Heart right ventricle (tissue), 16 donors: ENCODE results near the gene CCDC63. TPM values are rescaled to one million over a fixed set of nuclear protein-coding genes. Genes with fewer than 3 reads are reported as not detected.
A peak's percentile ranks its signal among the peaks of the same experiment; 100 is the strongest.

Experiments used
- ATAC-seq, 8 donors: fragments of 200-7000 bp; cut with Tn5 transposase; one replicate each; pipeline ENCODE4 v1.9.1; 2020; ENCODE audit warnings: mild to moderate bottlenecking in 8 of 8, moderate library complexity in 8 of 8, moderate number of reproducible peaks in 1 of 8
- DNase-seq, 2 donors: peaks; one replicate each; pipeline ENCODE4 v3.0.0-alpha.2; 2020
- H3K27ac ChIP-seq, 10 donors: fragments of 200-600 bp; sonication (generic) in 2 of 10; one replicate each; pipeline versions ENCODE4 v1.5.0 to v1.8.0; 2020 to 2022; ENCODE audit warnings: mild to moderate bottlenecking in 3 of 10
- H3K27me3 ChIP-seq, 7 donors: fragments of 200-600 bp; one replicate each; pipeline ENCODE4 v1.8.0; 2021 to 2022; ENCODE audit warnings: mild to moderate bottlenecking in 2 of 7
- H3K36me3 ChIP-seq, 9 donors: fragments of 200-600 bp; sonication (generic) in 1 of 9; one replicate each; pipeline versions ENCODE4 v1.5.0 to v1.8.0; 2020 to 2022; ENCODE audit warnings: mild to moderate bottlenecking in 2 of 9
- H3K4me1 ChIP-seq, 9 donors: fragments of 200-600 bp; sonication (generic) in 1 of 9; one replicate each; pipeline versions ENCODE4 v1.5.0 to v1.8.0; 2020 to 2022; ENCODE audit warnings: mild to moderate bottlenecking in 4 of 9
- H3K4me3 ChIP-seq, 10 donors: fragments of 200-600 bp; sonication (generic) in 2 of 10; one replicate each; pipeline versions ENCODE4 v1.5.0 to v1.8.0; 2020 to 2022; ENCODE audit warnings: mild to moderate bottlenecking in 7 of 10, moderate library complexity in 2 of 10
- H3K9me3 ChIP-seq, 11 donors: fragments of 200-600 bp in 10 of 11; sonication (generic) in 2 of 11; one replicate each; pipeline versions ENCODE4 v1.5.0 to v1.8.0; 2013 to 2022; ENCODE audit warnings: mild to moderate bottlenecking in 2 of 11, control low read depth in 1 of 11, moderate library complexity in 1 of 11
- CTCF ChIP-seq, 9 donors: fragments of 200-600 bp; sonication (generic) in 2 of 9; IDR thresholded peaks; one replicate each; pipeline versions ENCODE4 v1.5.0 to v1.8.0; 2021 to 2022; ENCODE audit warnings: antibody characterized with exemption in 9 of 9, mild to moderate bottlenecking in 5 of 9, moderate library complexity in 1 of 9
- WGBS, 2 donors: extraction: QIAGEN DNeasy Blood & Tissue Kit; methylation state at CpG; one replicate each; pipeline ENCODE4 v1.1.7; 2013; ENCODE audit warnings: inconsistent platforms in 1 of 2; 5-methylcytosine and 5-hydroxymethylcytosine counted together
- intact Hi-C, 10 donors: fragments of 100-400 bp; cut with DNase I; formaldehyde crosslinking; loops; one replicate each; pipeline versions ENCODE4 v1.11.1 to v1.14.2; 2022
- polyA plus RNA-seq, 2 donors: library from polyadenylated mRNA; stranded (reverse); fragments of 200-250 nt; gene quantifications; one replicate each; pipeline ENCODE4 v1.2.3, GENCODE V29; 2013
- total RNA-seq, 10 donors: library from RNA; stranded (reverse); fragmentation: NEBNext Ultra II Directional in 3 of 10; extraction: Animal tissue kit (Norgen Biotek cat#: 25700) in 3 of 10; gene quantifications; one replicate each; pipeline versions ENCODE4 v1.2.1 to v1.2.4, GENCODE V29; 2021 to 2023
- donor health status: Arrhythmogenic right ventricular cardiomyopathy.
- donor health status: ischemic (EF 13 %, LVEDD 7.1; RV severe dilation, severe dysfunction).
- donor health status: healthy with polysubstance abuse.
- donor health status: DM: no; HTN: yes; CAD: no.
- donor health status: DM: no; HTN: no; CAD: no.
- donor health status: ischemic (EF 25% LVEDD 6.9; RV normal size, moderate dysfunction).
- donor health status: ischemic (EF 25% LVEDD 5.7; RV mildly dilated, moderate dysfunction).
- donor health status: healthy.
- donor health status: DM: yes; HTN: yes; CAD: no.
- donor health status: Ischemic cardiomyopathy.
- donor health status: ischemic (EF 35%, LVEDD 5.7; RV mildly dilated, moderate dysfunction).
- donor health status: nonischemic (EF 11% LVEDD 7.7; RV severe dilation, severe dysfunction).
- donor health status: DM: yes; HTN: yes; CAD: no.
- donor health status: PGD.
- donor health status: ischemic (EF 29% LVEDD 5.4; RV normal size, mild dysfunction).
- donor health status: nonischemic (EF 23%, LVEDD 6.1; RV moderate dilation, normal function).

CCDC63 gene
- total and polyA plus RNA-seq, 12 donors, result not detected

- Histone ChIP-seq H3K27ac (peak overlapping the region; percentile 42 to 96 (median 90)), H3K4me3 (no peak overlapping the region), H3K9me3 (no peaks in the 10 kb centered on the region), H3K4me1 (peaks cover 0 to 23% (median 0%) of the 10 kb centered on the region in 9 donors), H3K36me3 (peaks cover 0 to 15% (median 0%) of the 10 kb centered on the region in 9 donors), H3K27me3 (peaks cover 0 to 15% (median 5%) of the 10 kb centered on the region in 7 donors)
- ATAC-seq, result peak in 5 of 8 donors; percentile 9 to 45 (median 14)
- no peak for TF ChIP-seq CTCF (IDR thresholded peaks at IDR 0.05)
- no peak for DNase-seq
- intact Hi-C loops, result no loop called here
- 59 to 67% methylated on average over 10 of the region's 10 CpGs for WGBS, 2 donors
Measured at GRCh38 chr12:110921262-110921661, 74.5 kb downstream of the CCDC63 start.

- ATAC-seq, result no peak
- intact Hi-C loops, result no loop called here
- Histone ChIP-seq H3K4me3 (no peak overlapping the region), H3K4me1 (peaks cover 0 to 37% (median under 1%) of the 10 kb centered on the region in 9 donors), H3K27ac (peak overlapping the region in 5 of 10 donors; percentile 89 to 96 (median 94)), H3K36me3 (peaks cover 0 to 15% (median 0%) of the 10 kb centered on the region in 9 donors), H3K9me3 (no peaks in the 10 kb centered on the region), H3K27me3 (peaks cover 0 to 15% (median 6%) of the 10 kb centered on the region in 7 donors)
- WGBS, 2 donors, result 71 to 75% methylated on average over 7 of the region's 7 CpGs
- DNase-seq, result no peak
- TF ChIP-seq CTCF (IDR thresholded peaks at IDR 0.05), result no peak
Measured at GRCh38 chr12:110922652-110923051, 75.9 kb downstream of the CCDC63 start.

- Histone ChIP-seq H3K4me1 (peaks cover 0 to 43% (median 5%) of the 10 kb centered on the region in 9 donors), H3K9me3 (no peaks in the 10 kb centered on the region), H3K27ac (no peak overlapping the region), H3K27me3 (peaks cover 0 to 15% (median 6%) of the 10 kb centered on the region in 7 donors), H3K4me3 (no peak overlapping the region), H3K36me3 (peaks cover 0 to 11% (median 0%) of the 10 kb centered on the region in 9 donors)
- TF ChIP-seq CTCF (IDR thresholded peaks at IDR 0.05), result no peak
- 89 to 93% methylated on average over 4 of the region's 4 CpGs for WGBS, 2 donors
- intact Hi-C loops, result no loop called here
- DNase-seq (no peak), ATAC-seq (no peak)
Measured at GRCh38 chr12:110923192-110923591, 76.4 kb downstream of the CCDC63 start.

GRCh38 chr12:110923692-110924334 is 77.0 kb downstream of the CCDC63 start:
- intact Hi-C loops, result no loop called here
- Histone ChIP-seq H3K27ac (no peak overlapping the region), H3K4me3 (no peak overlapping the region), H3K36me3 (peaks cover 0 to 5% (median 0%) of the 10 kb centered on the region in 9 donors), H3K9me3 (no peaks in the 10 kb centered on the region), H3K4me1 (peaks cover 0 to 45% (median 5%) of the 10 kb centered on the region in 9 donors), H3K27me3 (peaks cover 0 to 15% (median 6%) of the 10 kb centered on the region in 7 donors)
- DNase-seq (no peak), ATAC-seq (no peak)
- no peak for TF ChIP-seq CTCF (IDR thresholded peaks at IDR 0.05)
- WGBS, 2 donors, result 87 to 89% methylated on average over 9 of the region's 9 CpGs
